ENCODE measurements around the gene OPCML.

- TF ChIP-seq POLR2A (IDR thresholded peaks at IDR 0.05), result no peak
- TF ChIP-seq CTCF (IDR thresholded peaks at IDR 0.05), result no peak
Measured at GRCh38 chr11:133106417-133106816, 425.9 kb downstream of the OPCML start.

All from vagina (tissue), 2 donors.